Tibial nerve (tissue), 4 donors: ENCODE measurements around the gene P3H4. TPM values are rescaled to one million over a fixed set of nuclear protein-coding genes. Genes with fewer than 3 reads are reported as not detected.

Experiments used
- DNase-seq, 2 donors: peaks; one replicate each; pipeline ENCODE4 v3.0.0-alpha.2; 2019; ENCODE audit warnings: low spot score in 2 of 2
- H3K27ac ChIP-seq, 4 donors: fragments of 200-600 bp; sonication (generic) in 3 of 4; one replicate each; pipeline ENCODE4 v1.5.1; 2017 to 2019; ENCODE audit warnings: mild to moderate bottlenecking in 1 of 4
- H3K27me3 ChIP-seq, 2 donors: fragments of 200-600 bp; sonication (generic) in 1 of 2; one replicate each; pipeline versions ENCODE4 v1.5.1 to v1.6.0; 2017 to 2019
- H3K36me3 ChIP-seq, 3 donors: fragments of 200-600 bp; sonication (generic); one replicate each; pipeline ENCODE4 v1.5.1; 2018 to 2019
- H3K4me1 ChIP-seq, 4 donors: fragments of 200-600 bp; sonication (generic) in 3 of 4; one replicate each; pipeline ENCODE4 v1.5.1; 2017 to 2019
- H3K4me3 ChIP-seq, 4 donors: fragments of 200-600 bp; sonication (generic) in 3 of 4; one replicate each; pipeline ENCODE4 v1.5.1; 2017 to 2019; ENCODE audit warnings: mild to moderate bottlenecking in 1 of 4, moderate library complexity in 1 of 4
- H3K9me3 ChIP-seq, 4 donors: fragments of 200-600 bp; sonication (generic) in 3 of 4; one replicate each; pipeline ENCODE4 v1.5.1; 2017 to 2019
- EP300 ChIP-seq, 2 donors: sonication (generic); formaldehyde crosslinking; IDR thresholded peaks; one replicate each; pipeline ENCODE4 v1.6.1; 2017; ENCODE audit warnings: antibody characterized with exemption in 2 of 2, mild to moderate bottlenecking in 1 of 2
- POLR2A ChIP-seq, 2 donors: fragments of 450-650 bp; IDR thresholded peaks; one replicate each; pipeline ENCODE4 v1.6.1; 2017; ENCODE audit warnings: antibody characterized with exemption in 2 of 2, mild to moderate bottlenecking in 2 of 2, moderate library complexity in 2 of 2
- WGBS, 2 donors: methylation state at CpG; one replicate each; pipeline ENCODE4 v1.1.5; 2018; 5-methylcytosine and 5-hydroxymethylcytosine counted together
- total RNA-seq, 4 donors: library from RNA; depleted of rRNA; stranded (reverse); fragments of >200 nt; gene quantifications; one replicate each; pipeline ENCODE4 v1.1.0, GENCODE V29; 2016
- TF ChIP-seq, protein P1 (sequence below), 5 experiments: fragments of 200-600 bp in 3 of 5; fragments of 450-650 bp in 2 of 5; sonication (generic) in 3 of 5; IDR thresholded peaks; one replicate each; pipeline ENCODE4 v1.5.1; 2016 to 2019; ENCODE audit warnings: antibody characterized with exemption in 5 of 5, mild to moderate bottlenecking in 3 of 5, moderate library complexity in 2 of 5

Gene P3H4
- total RNA-seq, 4 donors from 2014 or later = 14.7 to 23.9 (median 22.0) TPM

DNA sequence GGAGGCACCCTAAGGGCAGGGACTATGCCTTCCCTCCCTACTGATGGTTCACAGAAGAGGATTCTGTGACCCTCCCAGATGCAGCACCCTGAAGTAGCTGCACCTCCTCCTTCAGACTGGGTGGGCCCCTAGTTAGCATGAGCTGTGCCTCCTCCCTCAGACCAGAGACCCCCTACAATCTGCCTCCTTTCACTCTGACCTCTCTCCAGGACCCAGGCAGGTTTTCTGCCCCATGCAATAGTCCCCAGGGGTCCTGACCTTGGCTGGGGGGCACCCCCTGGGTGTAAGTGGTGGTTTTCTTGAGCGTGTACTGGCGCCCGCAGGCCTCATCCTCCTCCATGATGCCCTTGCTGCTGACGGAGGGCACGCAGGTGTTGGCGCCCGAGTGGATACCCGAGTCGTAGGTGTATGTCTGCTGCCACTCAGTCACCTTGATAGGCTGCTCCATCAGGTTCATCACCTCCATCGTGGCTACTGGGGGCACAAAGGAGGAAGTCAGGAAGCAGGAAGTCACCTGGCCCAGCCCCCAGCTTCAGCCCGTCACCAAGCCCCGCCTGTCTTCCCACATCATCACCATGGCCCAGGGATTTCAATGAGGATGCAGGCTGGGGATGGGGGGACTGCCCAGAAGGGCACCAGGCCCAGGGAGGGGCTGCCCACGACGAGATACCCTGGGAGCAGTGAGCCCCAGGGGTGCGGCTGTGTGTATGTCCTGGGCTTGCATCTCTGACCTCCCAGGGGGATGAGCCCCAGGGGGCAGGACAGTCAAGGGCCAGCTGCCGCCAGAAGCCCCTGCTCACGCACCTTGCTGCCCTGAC is 40.2 kb downstream of the P3H4 start:
- no peaks in the 10 kb centered on the region for H3K9me3 ChIP-seq
- peak overlapping the region in 1 of 4 donors; percentile 62 for H3K27ac ChIP-seq
- TF ChIP-seq, protein P1, sequence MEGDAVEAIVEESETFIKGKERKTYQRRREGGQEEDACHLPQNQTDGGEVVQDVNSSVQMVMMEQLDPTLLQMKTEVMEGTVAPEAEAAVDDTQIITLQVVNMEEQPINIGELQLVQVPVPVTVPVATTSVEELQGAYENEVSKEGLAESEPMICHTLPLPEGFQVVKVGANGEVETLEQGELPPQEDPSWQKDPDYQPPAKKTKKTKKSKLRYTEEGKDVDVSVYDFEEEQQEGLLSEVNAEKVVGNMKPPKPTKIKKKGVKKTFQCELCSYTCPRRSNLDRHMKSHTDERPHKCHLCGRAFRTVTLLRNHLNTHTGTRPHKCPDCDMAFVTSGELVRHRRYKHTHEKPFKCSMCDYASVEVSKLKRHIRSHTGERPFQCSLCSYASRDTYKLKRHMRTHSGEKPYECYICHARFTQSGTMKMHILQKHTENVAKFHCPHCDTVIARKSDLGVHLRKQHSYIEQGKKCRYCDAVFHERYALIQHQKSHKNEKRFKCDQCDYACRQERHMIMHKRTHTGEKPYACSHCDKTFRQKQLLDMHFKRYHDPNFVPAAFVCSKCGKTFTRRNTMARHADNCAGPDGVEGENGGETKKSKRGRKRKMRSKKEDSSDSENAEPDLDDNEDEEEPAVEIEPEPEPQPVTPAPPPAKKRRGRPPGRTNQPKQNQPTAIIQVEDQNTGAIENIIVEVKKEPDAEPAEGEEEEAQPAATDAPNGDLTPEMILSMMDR (IDR thresholded peaks at IDR 0.05) = no peak
- no peak for TF ChIP-seq POLR2A (IDR thresholded peaks at IDR 0.05)
- TF ChIP-seq EP300 (IDR thresholded peaks at IDR 0.05) = no peak
- peaks cover 0 to 59% (median 6%) of the 10 kb centered on the region in 3 donors for H3K36me3 ChIP-seq
- no peaks in the 10 kb centered on the region for H3K27me3 ChIP-seq
- 90 to 97% methylated on average over 14 to 15 of the region's 17 CpGs for WGBS, 2 donors
- H3K4me1 ChIP-seq = peaks cover 0 to 36% (median 16%) of the 10 kb centered on the region in 4 donors
- no peak overlapping the region for H3K4me3 ChIP-seq
- DNase-seq = no peak

DNA sequence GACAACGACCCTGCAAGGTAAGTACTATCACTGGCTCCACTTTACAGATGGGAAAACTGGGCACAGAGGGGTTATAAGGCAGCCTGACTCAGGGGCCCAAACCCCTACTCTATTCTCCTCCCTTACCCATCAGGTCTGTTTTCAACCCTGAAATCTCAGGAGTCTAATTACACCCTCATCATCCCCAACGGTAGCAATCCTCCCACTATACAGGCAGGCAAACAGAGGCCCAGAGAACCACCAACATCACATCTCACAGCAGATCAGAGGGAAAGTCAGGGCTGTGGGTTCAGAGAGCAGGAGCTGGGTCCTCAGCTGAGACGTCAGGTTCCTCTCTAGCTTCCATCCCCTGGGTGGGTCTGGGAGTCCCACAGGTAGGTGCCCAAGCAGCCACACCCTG is 41.8 kb downstream of the P3H4 start:
- Histone ChIP-seq H3K27me3 (no peaks in the 10 kb centered on the region), H3K27ac (no peak overlapping the region), H3K9me3 (no peaks in the 10 kb centered on the region), H3K36me3 (peaks cover 0 to 76% (median 8%) of the 10 kb centered on the region in 3 donors), H3K4me1 (peaks cover 0 to 19% (median 9%) of the 10 kb centered on the region in 4 donors), H3K4me3 (no peak overlapping the region)
- TF ChIP-seq EP300 (IDR thresholded peaks at IDR 0.05) (no peak), POLR2A (IDR thresholded peaks at IDR 0.05) (no peak)
- TF ChIP-seq, protein P1 (IDR thresholded peaks at IDR 0.05) = no peak
- DNase-seq = no peak
- 81 to 89% methylated on average over 3 of the region's 3 CpGs for WGBS, 2 donors

DNA sequence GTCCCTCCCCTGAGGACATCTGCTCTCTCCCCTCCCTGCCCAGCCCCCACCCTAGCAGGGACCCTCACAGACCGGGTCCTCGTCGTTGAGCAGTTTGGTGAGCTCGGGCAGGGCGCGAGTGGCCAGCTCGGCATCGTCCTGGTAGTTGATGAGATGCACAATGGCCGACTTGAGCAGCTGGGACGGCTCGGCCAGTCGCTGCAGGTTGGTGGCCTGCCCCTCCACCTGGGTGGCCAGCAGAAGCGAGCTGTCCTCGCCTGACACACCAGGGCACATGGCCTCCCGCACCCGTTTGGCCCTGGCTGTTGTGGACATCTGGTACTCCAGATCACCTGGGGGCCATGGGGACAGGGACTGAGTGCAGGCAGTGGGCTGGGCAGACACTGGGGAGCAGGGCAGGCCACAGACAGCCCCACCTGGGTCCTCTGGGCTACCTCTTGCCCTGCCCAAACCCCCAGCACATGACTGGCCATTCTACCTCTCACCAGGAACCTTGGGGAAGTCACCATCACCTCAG is 42.3 kb downstream of the P3H4 start:
- WGBS, 2 donors = 79 to 83% methylated on average over 8 to 13 of the region's 16 CpGs

DNA sequence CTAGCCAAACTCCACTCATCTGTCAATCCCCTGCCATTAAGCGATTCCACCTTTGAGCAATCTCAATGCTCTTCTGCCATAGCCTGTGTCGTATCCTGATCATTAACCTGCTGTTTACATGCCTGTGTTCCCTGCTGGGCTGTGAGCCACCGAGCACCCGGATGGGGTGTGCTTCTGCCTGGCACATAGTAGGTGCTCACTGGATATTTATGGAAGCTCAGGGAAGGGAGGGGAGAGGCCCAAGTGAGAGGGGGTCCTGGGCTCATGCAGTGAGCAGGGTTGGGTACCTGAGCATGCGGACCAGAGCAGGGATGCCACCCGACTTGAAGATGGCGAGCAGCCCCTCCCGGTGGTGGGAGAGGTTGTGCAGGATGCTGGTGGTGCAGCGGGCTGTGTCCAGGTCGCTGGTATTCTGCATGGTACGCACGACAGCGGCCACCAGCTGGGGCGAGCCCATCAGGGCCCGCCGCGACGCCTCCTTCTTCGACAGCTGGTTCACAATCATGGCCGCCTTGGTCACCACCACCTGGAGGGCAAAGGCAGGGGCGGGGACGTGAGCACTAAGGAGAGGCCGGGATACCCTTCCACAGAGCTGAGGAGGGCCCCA is 43.0 kb downstream of the P3H4 start:
- Histone ChIP-seq H3K27ac (no peak overlapping the region), H3K9me3 (no peaks in the 10 kb centered on the region), H3K36me3 (peaks cover 3 to 85% (median 8%) of the 10 kb centered on the region in 3 donors), H3K27me3 (no peaks in the 10 kb centered on the region), H3K4me1 (peaks cover 0 to 15% (median 4%) of the 10 kb centered on the region in 4 donors), H3K4me3 (no peak overlapping the region)
- no peak for DNase-seq
- WGBS, 2 donors = 91 to 93% methylated on average over 22 to 23 of the region's 23 CpGs
- no peak for TF ChIP-seq EP300 (IDR thresholded peaks at IDR 0.05)
- no peak for TF ChIP-seq POLR2A (IDR thresholded peaks at IDR 0.05)
- TF ChIP-seq, protein P1 (IDR thresholded peaks at IDR 0.05) = no peak

More for the DNA sequence above, 42.3 kb downstream of the P3H4 start:
- H3K27ac ChIP-seq = no peak overlapping the region
- H3K9me3 ChIP-seq = no peaks in the 10 kb centered on the region
- no peaks in the 10 kb centered on the region for H3K27me3 ChIP-seq
- H3K4me3 ChIP-seq = no peak overlapping the region
- H3K36me3 ChIP-seq = peaks cover 3 to 81% (median 8%) of the 10 kb centered on the region in 3 donors
- no peak for TF ChIP-seq EP300 (IDR thresholded peaks at IDR 0.05)
- TF ChIP-seq POLR2A (IDR thresholded peaks at IDR 0.05) = no peak
- TF ChIP-seq, protein P1 (IDR thresholded peaks at IDR 0.05) = no peak
- no peak for DNase-seq
- peaks cover 0 to 18% (median 8%) of the 10 kb centered on the region in 4 donors for H3K4me1 ChIP-seq
